ENCODE results near the gene RHO. TPM values are rescaled to one million over a fixed set of nuclear protein-coding genes. Genes with fewer than 3 reads are reported as not detected.

The RHO gene
- total RNA-seq, 4 donors from 2014 or later: not detected

DNA sequence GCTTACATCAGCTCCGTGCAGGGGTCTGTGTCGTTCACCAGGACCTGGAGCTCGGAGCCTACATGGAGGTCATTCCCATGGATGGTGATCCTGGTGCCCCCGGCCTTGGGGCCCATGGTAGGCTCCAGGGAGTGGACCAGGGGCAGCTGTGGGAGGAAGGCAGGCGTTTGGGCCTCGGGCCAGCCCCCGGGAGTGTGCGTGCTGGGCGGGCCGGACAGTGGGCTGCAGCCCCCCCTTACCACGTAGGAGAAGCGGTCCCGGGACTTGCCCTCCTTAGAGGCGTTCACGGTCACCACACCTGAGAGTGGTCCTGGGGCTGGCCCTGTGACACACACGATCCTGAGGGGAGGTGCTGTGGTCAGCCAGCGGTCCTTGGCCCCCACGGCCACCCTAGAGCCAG is 44.2 kb downstream of the RHO start:
- 80 to 91% methylated on average over 3 to 5 of the region's 18 CpGs for WGBS, 2 donors
- peaks cover 0 to 100% (median 6%) of the 10 kb centered on the region in 3 donors for H3K36me3 ChIP-seq
- no peak for TF ChIP-seq EP300 (IDR thresholded peaks at IDR 0.05)
- TF ChIP-seq, protein P1, sequence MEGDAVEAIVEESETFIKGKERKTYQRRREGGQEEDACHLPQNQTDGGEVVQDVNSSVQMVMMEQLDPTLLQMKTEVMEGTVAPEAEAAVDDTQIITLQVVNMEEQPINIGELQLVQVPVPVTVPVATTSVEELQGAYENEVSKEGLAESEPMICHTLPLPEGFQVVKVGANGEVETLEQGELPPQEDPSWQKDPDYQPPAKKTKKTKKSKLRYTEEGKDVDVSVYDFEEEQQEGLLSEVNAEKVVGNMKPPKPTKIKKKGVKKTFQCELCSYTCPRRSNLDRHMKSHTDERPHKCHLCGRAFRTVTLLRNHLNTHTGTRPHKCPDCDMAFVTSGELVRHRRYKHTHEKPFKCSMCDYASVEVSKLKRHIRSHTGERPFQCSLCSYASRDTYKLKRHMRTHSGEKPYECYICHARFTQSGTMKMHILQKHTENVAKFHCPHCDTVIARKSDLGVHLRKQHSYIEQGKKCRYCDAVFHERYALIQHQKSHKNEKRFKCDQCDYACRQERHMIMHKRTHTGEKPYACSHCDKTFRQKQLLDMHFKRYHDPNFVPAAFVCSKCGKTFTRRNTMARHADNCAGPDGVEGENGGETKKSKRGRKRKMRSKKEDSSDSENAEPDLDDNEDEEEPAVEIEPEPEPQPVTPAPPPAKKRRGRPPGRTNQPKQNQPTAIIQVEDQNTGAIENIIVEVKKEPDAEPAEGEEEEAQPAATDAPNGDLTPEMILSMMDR (IDR thresholded peaks at IDR 0.05): no peak
- TF ChIP-seq POLR2A (IDR thresholded peaks at IDR 0.05): no peak

GRCh38 chr3:129573493-129573892 is 45.1 kb downstream of the RHO start:
- H3K9me3 ChIP-seq: no peaks in the 10 kb centered on the region
- no peak overlapping the region for H3K4me3 ChIP-seq
- no peaks in the 10 kb centered on the region for H3K27me3 ChIP-seq
- peak overlapping the region in 1 of 4 donors; percentile 17 for H3K27ac ChIP-seq
- DNase-seq (ENCODE audit: low spot score in 2 of 2): no peak
- TF ChIP-seq, protein P1 (IDR thresholded peaks at IDR 0.05): no peak
- no peak for TF ChIP-seq EP300 (IDR thresholded peaks at IDR 0.05)
- no peak for TF ChIP-seq POLR2A (IDR thresholded peaks at IDR 0.05)
- H3K36me3 ChIP-seq: peaks cover 0 to 100% (median 6%) of the 10 kb centered on the region in 3 donors
- H3K4me1 ChIP-seq: peaks cover 0 to 29% (median 24%) of the 10 kb centered on the region in 4 donors
- WGBS, 2 donors: 79 to 94% methylated on average over 9 to 14 of the region's 14 CpGs

More for the DNA sequence above, 44.2 kb downstream of the RHO start:
- H3K4me1 ChIP-seq: peaks cover 0 to 23% (median 17%) of the 10 kb centered on the region in 4 donors
- H3K9me3 ChIP-seq: no peaks in the 10 kb centered on the region
- H3K27me3 ChIP-seq: no peaks in the 10 kb centered on the region
- H3K27ac ChIP-seq: peak overlapping the region in 1 of 4 donors; percentile 34
- no peak for DNase-seq (ENCODE audit: low spot score in 2 of 2)
- no peak overlapping the region for H3K4me3 ChIP-seq

GRCh38 chr3:129574206-129574605 is 45.8 kb downstream of the RHO start:
- no peaks in the 10 kb centered on the region for H3K27me3 ChIP-seq
- WGBS, 2 donors: 87 to 95% methylated on average over 10 to 13 of the region's 24 CpGs
- peaks cover 0 to 100% (median 6%) of the 10 kb centered on the region in 3 donors for H3K36me3 ChIP-seq
- H3K9me3 ChIP-seq: no peaks in the 10 kb centered on the region
- H3K4me3 ChIP-seq: no peak overlapping the region
- TF ChIP-seq POLR2A (IDR thresholded peaks at IDR 0.05): no peak
- TF ChIP-seq, protein P1 (IDR thresholded peaks at IDR 0.05): no peak
- TF ChIP-seq EP300 (IDR thresholded peaks at IDR 0.05): no peak
- no peak for DNase-seq (ENCODE audit: low spot score in 2 of 2)
- peak overlapping the region in 1 of 4 donors; percentile 84 for H3K27ac ChIP-seq
- peaks cover 0 to 36% (median 27%) of the 10 kb centered on the region in 4 donors for H3K4me1 ChIP-seq

- 76 to 77% methylated on average over 14 to 19 of the region's 19 CpGs for WGBS, 2 donors
- H3K36me3 ChIP-seq: peaks cover 0 to 100% (median 6%) of the 10 kb centered on the region in 3 donors
- H3K9me3 ChIP-seq: no peaks in the 10 kb centered on the region
- peaks cover 0 to 45% (median 33%) of the 10 kb centered on the region in 4 donors for H3K4me1 ChIP-seq
- no peak overlapping the region for H3K4me3 ChIP-seq
- no peak for DNase-seq (ENCODE audit: low spot score in 2 of 2)
- no peaks in the 10 kb centered on the region for H3K27me3 ChIP-seq
- TF ChIP-seq, protein P1 (IDR thresholded peaks at IDR 0.05): no peak
- TF ChIP-seq EP300 (IDR thresholded peaks at IDR 0.05): no peak
- no peak for TF ChIP-seq POLR2A (IDR thresholded peaks at IDR 0.05)
- H3K27ac ChIP-seq: peak overlapping the region in 3 of 4 donors; percentile 84 to 91 (median 89)
Measured at GRCh38 chr3:129575233-129575996, 47.0 kb downstream of the RHO start.

DNA sequence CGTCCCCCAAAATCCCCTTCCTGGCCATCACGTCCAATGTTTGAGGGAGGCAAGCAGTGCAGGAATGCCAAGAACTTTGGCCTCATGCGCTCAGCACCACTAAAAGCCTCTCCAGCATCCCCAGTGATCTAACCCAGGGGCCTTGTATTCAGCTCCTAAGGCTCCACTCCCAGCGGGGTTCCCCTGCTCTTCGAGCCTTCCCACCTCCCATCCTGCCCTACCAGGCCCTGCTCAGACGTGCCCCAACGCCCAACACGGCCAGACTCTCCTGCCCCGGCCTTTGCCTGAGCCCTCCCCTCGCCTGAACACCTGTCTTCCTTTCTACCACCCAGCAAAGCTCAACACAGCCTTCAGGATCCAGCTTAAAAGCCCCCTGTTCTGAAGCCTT is 47.6 kb downstream of the RHO start:
- Histone ChIP-seq H3K9me3 (no peaks in the 10 kb centered on the region), H3K4me3 (no peak overlapping the region), H3K27ac (peak overlapping the region in 3 of 4 donors; percentile 84 to 91 (median 89)), H3K36me3 (peaks cover 0 to 100% (median 6%) of the 10 kb centered on the region in 3 donors), H3K27me3 (no peaks in the 10 kb centered on the region), H3K4me1 (peaks cover 0 to 45% (median 33%) of the 10 kb centered on the region in 4 donors)
- TF ChIP-seq EP300 (IDR thresholded peaks at IDR 0.05): no peak
- no peak for TF ChIP-seq POLR2A (IDR thresholded peaks at IDR 0.05)
- TF ChIP-seq, protein P1 (IDR thresholded peaks at IDR 0.05): no peak
- 72 to 74% methylated on average over 8 to 10 of the region's 10 CpGs for WGBS, 2 donors
- DNase-seq (ENCODE audit: low spot score in 2 of 2): no peak
